ENCODE measurements around the gene HOXA2.

The HOXA2 gene

GRCh38 chr7:27140126-27140857 is 37.8 kb upstream of the HOXA2 start (continued):
- TF ChIP-seq TSHZ1 (tag by site-specific recombination; IDR thresholded peaks at IDR 0.05; ENCODE audit: borderline replicate concordance) (peak; percentile 77), ZNF768 (tag by site-specific recombination; IDR thresholded peaks at IDR 0.05) (no peak), OVOL3 (tag by site-specific recombination; IDR thresholded peaks at IDR 0.05) (peak; percentile 82), ELK4 (IDR thresholded peaks at IDR 0.05; ENCODE audit: borderline replicate concordance, low read depth, low read length) (no peak), IKZF3 (tag by site-specific recombination; IDR thresholded peaks at IDR 0.05) (peak; percentile 46; the same call in 1 of the 2 replicates), ZNF350 (tag by site-specific recombination; IDR thresholded peaks at IDR 0.05) (no peak), ZNF211 (tag by site-specific recombination; IDR thresholded peaks at IDR 0.05; ENCODE audit: low read depth) (no peak), INSM2 (tag by site-specific recombination; IDR thresholded peaks at IDR 0.05) (peak; percentile 41; the same call in 1 of the 2 replicates), ZNF621 (tag by site-specific recombination; IDR thresholded peaks at IDR 0.05) (no peak), ZNF747 (tag by site-specific recombination; IDR thresholded peaks at IDR 0.05) (no peak), KLF1 (tag by site-specific recombination; IDR thresholded peaks at IDR 0.05) (no peak), KLF16 (tag by site-specific recombination; IDR thresholded peaks at IDR 0.05) (no peak), ZNF639 (tag by site-specific recombination; IDR thresholded peaks at IDR 0.05) (no peak; the same call in 1 of the 2 replicates), KLF17 (tag by site-specific recombination; IDR thresholded peaks at IDR 0.05) (no peak), ZNF184 (tag by site-specific recombination; IDR thresholded peaks at IDR 0.05) (no peak), ZBTB6 (tag by site-specific recombination; IDR thresholded peaks at IDR 0.05) (no peak), ZNF792 (tag by site-specific recombination; IDR thresholded peaks at IDR 0.05) (peak; percentile 44; the same call in 1 of the 2 replicates), ZNF311 (tag by site-specific recombination; IDR thresholded peaks at IDR 0.05; ENCODE audit: borderline replicate concordance) (no peak), ZNF610 (tag by site-specific recombination; IDR thresholded peaks at IDR 0.05; ENCODE audit: borderline replicate concordance) (0 out of 2 replicates have a peak, but pooled peaks have one; percentile 24), MZF1 (tag by site-specific recombination; IDR thresholded peaks at IDR 0.05; ENCODE audit: borderline replicate concordance) (peak; percentile 91), SP3 (tag by site-specific recombination; IDR thresholded peaks at IDR 0.05) (0 out of 2 replicates have a peak, but pooled peaks have one; percentile 11), ZNF48 (tag by site-specific recombination; IDR thresholded peaks at IDR 0.05) (no peak), ZNF335 (tag by site-specific recombination; conservative IDR thresholded peaks at IDR 0.05) (no peak), ZNF571 (tag by site-specific recombination; IDR thresholded peaks at IDR 0.05) (no peak), HOXA7 (CRISPR knock-in tag; IDR thresholded peaks at IDR 0.05; ENCODE audit: borderline replicate concordance) (no peak), PRDM6 (tag by site-specific recombination; IDR thresholded peaks at IDR 0.05) (peak; percentile 99)

All from HEK293 (cell line).